Kidney (tissue), 14 donors: ENCODE results near the gene GDNF. TPM values are rescaled to one million over a fixed set of nuclear protein-coding genes. Genes with fewer than 3 reads are reported as not detected.
"Not testable (repeated sequence)": the region's sequence is repeated elsewhere in the genome, so short reads cannot be mapped to it uniquely, and the experiment has no call there.

Experiments
- DNase-seq, 5 donors: peaks; one replicate each; pipeline ENCODE4 v3.0.0-alpha.2; 2013 to 2020
- FAIRE-seq: peaks from 2 replicates; lab custom pipeline; 2012; peaks lifted over from hg19 to GRCh38; lab: Jason Lieb, UNC
- H3K27ac ChIP-seq, 2 donors: one replicate each; pipeline ENCODE4 v1.7.0; 2013; ENCODE audit warnings: low read depth in 2 of 2, low read length in 2 of 2, inconsistent platforms in 1 of 2
- H3K27me3 ChIP-seq: one replicate; pipeline ENCODE4 v1.7.1; 2013; ENCODE audit warnings: low read length, inconsistent platforms; ENCODE audit not compliant: control insufficient read depth, insufficient read depth
- H3K36me3 ChIP-seq, 3 donors: one replicate each; pipeline versions ENCODE4 v1.7.0 to v1.7.1; 2013; ENCODE audit warnings: low read length in 3 of 3, control low read depth in 1 of 3, inconsistent platforms in 1 of 3; ENCODE audit not compliant: insufficient read depth in 3 of 3, control insufficient read depth in 2 of 3
- H3K4me1 ChIP-seq, 3 donors: one replicate each; pipeline versions ENCODE4 v1.7.0 to v1.7.1; 2013; ENCODE audit warnings: low read length in 3 of 3, inconsistent platforms in 1 of 3, low read depth in 1 of 3; ENCODE audit not compliant: control insufficient read depth in 2 of 3, insufficient read depth in 2 of 3
- H3K4me3 ChIP-seq, 3 donors: one replicate each; pipeline versions ENCODE4 v1.7.0 to v1.8.1; 2013; ENCODE audit warnings: low read length in 3 of 3, control low read depth in 1 of 3, inconsistent platforms in 1 of 3
- H3K9ac ChIP-seq, 3 donors: one replicate each; pipeline versions ENCODE4 v1.7.0 to v1.7.1; 2013; ENCODE audit warnings: low read length in 3 of 3, control low read depth in 1 of 3, inconsistent platforms in 1 of 3
- H3K9me3 ChIP-seq, 3 donors: one replicate each; pipeline versions ENCODE4 v1.7.0 to v1.7.1; 2013; ENCODE audit warnings: low read length in 3 of 3, control low read depth in 1 of 3, inconsistent platforms in 1 of 3; ENCODE audit not compliant: control insufficient read depth in 2 of 3, insufficient read depth in 1 of 3
- intact Hi-C: fragments of 100-400 bp; cut with DNase I; formaldehyde crosslinking; loops from one replicate; pipeline ENCODE4 v1.11.1; 2022
- polyA plus RNA-seq: library from polyadenylated mRNA; stranded (reverse); fragments of 350-450 nt; fragmentation: Illumina TruSeq; extraction: RNeasy Lipid Tissue Mini Kit (QIAGEN cat#74804); gene quantifications from one replicate; pipeline ENCODE4 v1.2.3, GENCODE V29; 2014; ENCODE audit warnings: low read depth, low replicate concordance; ENCODE audit not compliant: insufficient read depth
- total RNA-seq: library from RNA; stranded (reverse); fragmentation: NEBNext Ultra II Directional; extraction: Animal tissue kit (Norgen Biotek cat#: 25700); gene quantifications from one replicate; pipeline ENCODE4 v1.2.1, GENCODE V29; 2021
- TF ChIP-seq, protein P1 (sequence below): IDR thresholded peaks from 3 replicates; pipeline ENCODE4 v1.5.1; 2012; ENCODE audit warnings: mild to moderate bottlenecking, moderate library complexity, borderline replicate concordance; ENCODE audit not compliant: insufficient read depth; ENCODE audit errors: extremely low read depth
- donor health status: control.
- donor health status: control.
- donor health status: control.
- donor health status: control.
- donor health status: control.
- donor health status: DM: yes; HTN: yes; CAD: no.
- donor health status: Normal renal cell carcinoma (clear cell type).

Gene GDNF
- total and polyA plus RNA-seq, 2 donors from 2014 or later: 0.34 to 0.88 TPM

DNA sequence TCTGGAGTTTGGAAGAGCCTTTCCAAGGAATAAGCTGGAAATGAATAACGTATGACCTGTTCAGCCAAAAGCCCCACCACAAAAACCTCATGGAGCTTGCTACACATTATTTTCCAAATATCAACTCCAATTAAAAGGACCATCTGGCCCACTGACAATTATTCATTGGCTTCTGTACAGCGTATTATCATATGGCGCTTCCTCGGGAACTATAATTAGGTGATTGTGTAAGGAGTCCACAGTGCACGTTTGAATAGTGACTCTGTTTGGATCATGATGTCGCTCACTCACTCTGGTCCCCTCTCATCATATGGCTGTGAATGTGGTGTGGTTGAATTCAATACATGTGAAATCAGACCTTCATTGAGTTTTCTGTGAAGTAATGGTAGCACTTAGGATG, 52.1 kb downstream of the GDNF start:
- H3K9ac ChIP-seq: no peak overlapping the region
- no peak for DNase-seq
- no peak overlapping the region for H3K27ac ChIP-seq
- TF ChIP-seq, protein P1, sequence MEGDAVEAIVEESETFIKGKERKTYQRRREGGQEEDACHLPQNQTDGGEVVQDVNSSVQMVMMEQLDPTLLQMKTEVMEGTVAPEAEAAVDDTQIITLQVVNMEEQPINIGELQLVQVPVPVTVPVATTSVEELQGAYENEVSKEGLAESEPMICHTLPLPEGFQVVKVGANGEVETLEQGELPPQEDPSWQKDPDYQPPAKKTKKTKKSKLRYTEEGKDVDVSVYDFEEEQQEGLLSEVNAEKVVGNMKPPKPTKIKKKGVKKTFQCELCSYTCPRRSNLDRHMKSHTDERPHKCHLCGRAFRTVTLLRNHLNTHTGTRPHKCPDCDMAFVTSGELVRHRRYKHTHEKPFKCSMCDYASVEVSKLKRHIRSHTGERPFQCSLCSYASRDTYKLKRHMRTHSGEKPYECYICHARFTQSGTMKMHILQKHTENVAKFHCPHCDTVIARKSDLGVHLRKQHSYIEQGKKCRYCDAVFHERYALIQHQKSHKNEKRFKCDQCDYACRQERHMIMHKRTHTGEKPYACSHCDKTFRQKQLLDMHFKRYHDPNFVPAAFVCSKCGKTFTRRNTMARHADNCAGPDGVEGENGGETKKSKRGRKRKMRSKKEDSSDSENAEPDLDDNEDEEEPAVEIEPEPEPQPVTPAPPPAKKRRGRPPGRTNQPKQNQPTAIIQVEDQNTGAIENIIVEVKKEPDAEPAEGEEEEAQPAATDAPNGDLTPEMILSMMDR: no peak
- intact Hi-C loops: no loop called here
- H3K27me3 ChIP-seq: no peaks in the 10 kb centered on the region
- no peaks in the 10 kb centered on the region for H3K4me1 ChIP-seq
- FAIRE-seq: no peak
- H3K36me3 ChIP-seq: no peaks in the 10 kb centered on the region
- no peak overlapping the region for H3K4me3 ChIP-seq
- H3K9me3 ChIP-seq: no peaks in the 10 kb centered on the region

DNA sequence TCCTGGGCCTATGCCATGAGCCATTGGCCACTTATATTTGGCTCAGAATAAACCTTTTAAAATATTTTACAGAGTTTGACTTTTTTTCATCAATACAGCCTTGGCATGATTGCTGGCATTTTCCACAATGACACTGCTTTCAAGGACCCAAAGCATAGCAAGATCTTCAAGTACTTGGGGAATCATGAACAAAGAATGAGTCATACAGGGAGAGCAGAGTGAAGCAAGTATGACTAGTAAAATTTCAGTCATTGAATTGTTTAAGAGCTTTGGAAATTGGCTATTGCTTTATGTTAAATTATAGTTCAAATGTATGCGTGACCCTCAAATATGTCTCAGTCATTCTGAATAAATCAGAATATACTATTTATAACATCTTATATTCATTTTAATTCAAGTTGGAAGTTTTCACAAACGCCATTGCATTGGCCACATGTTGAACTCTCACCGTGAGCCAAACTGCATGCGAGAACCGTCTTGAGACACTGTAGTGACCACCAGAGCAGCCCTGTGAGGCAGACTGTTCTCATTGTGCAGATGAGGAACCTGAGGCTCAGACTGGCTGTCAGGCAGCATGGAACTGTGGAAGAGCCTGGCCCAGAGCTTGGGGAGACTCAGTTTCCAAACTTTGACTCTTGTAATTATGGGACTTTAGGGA, 52.9 kb downstream of the GDNF start:
- TF ChIP-seq, protein P1: no peak
- no peaks in the 10 kb centered on the region for H3K27me3 ChIP-seq
- intact Hi-C loops: no loop called here
- no peak overlapping the region for H3K9ac ChIP-seq
- no peak for FAIRE-seq
- no peak overlapping the region for H3K27ac ChIP-seq
- no peaks in the 10 kb centered on the region for H3K4me1 ChIP-seq
- H3K4me3 ChIP-seq: no peak overlapping the region
- DNase-seq: no peak
- no peaks in the 10 kb centered on the region for H3K9me3 ChIP-seq
- no peaks in the 10 kb centered on the region for H3K36me3 ChIP-seq

DNA sequence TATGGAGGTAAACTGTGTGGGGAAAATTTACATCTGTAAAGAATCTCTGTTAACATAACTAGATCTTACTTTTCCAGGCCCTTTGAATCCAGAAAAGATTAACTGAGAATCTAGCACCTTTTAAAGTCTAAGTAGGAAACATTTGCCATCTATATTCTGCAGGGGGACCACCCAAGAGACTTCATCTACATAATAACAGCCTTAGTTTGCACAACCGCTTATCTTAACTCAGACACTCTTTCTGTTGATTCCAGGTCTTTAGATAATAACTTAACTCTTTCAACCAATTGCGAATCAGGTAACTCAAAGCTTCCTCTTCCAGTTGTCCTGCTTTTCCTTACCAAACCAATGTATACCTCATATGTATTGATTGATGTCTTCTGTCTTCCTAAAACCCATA, 53.4 kb downstream of the GDNF start:
- H3K36me3 ChIP-seq: no peaks in the 10 kb centered on the region
- FAIRE-seq (no peak), DNase-seq (no peak)
- intact Hi-C loops: no loop called here
- H3K27me3 ChIP-seq: no peaks in the 10 kb centered on the region
- H3K4me3 ChIP-seq: no peak overlapping the region
- H3K9me3 ChIP-seq: no peaks in the 10 kb centered on the region
- no peak overlapping the region for H3K9ac ChIP-seq
- TF ChIP-seq, protein P1: no peak
- no peak overlapping the region for H3K27ac ChIP-seq
- H3K4me1 ChIP-seq: no peaks in the 10 kb centered on the region

DNA sequence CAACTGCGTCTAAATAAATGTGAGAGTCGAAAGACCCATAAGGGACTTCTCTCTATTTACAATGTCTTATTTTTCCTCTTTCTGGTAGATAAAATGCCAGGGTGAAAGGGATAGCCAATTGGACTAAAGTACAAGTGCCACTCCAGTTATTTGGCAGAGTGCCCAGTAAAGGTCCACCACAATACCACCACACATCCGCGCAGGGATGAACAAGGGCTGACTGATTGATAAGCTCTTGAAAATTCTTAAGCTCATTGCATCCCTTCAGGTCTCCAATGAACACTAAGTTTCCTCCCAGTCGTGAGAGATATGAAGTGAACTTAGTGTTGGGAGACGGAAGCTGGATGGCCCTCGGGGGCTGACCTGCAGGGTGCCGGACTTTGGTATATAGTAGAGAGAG, 58.4 kb downstream of the GDNF start:
- H3K9ac ChIP-seq, H3K36me3 ChIP-seq, H3K4me3 ChIP-seq, H3K9me3 ChIP-seq, intact Hi-C loops, H3K27me3 ChIP-seq, H3K27ac ChIP-seq, DNase-seq, FAIRE-seq, H3K4me1 ChIP-seq: not testable (repeated sequence)
